ENCODE measurements around the gene USB1. TPM values are rescaled to one million over a fixed set of nuclear protein-coding genes. Genes with fewer than 3 reads are reported as not detected.
A peak's percentile ranks its signal among the peaks of the same experiment; 100 is the strongest.

The USB1 gene
- total RNA-seq, 4 donors from 2014 or later, result 31.5 to 51.1 (median 33.3) TPM

DNA sequence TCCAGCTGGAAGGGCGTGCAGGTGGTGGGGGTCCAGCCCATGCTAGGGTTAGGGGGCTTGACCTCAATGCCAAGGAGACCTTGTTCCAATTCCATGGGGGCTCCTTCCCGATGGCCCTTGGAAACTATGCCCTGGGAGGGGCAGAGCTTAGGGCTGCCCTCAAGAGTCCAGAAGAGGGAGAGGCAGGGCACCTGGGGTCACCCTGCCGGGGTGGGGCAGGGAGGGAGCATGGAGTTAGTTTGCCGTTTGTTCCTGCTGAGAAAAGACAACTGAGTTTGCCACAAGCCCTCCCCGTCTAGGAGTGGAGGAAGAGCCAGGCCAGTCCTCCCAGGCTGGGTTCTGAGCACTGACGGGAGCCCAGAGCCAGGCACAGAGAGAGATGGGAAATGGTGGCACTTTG is 45.7 kb downstream of the USB1 start:
- intact Hi-C loops (cut with DNase I), result no loop called here
- Histone ChIP-seq H3K4me3 (no peak overlapping the region), H3K27ac (replicated peaks in 1 of 4) (no peak overlapping the region), H3K27me3 (no peaks in the 10 kb centered on the region), H3K36me3 (peaks cover 0 to 40% (median 36%) of the 10 kb centered on the region in 4 donors), H3K4me1 (peaks cover 9 to 36% (median 21%) of the 10 kb centered on the region in 4 donors), H3K9me3 (no peaks in the 10 kb centered on the region)
- no peak for DNase-seq (ENCODE audit: extremely low spot score)
- WGBS, result 74% methylated on average over 3 of the region's 6 CpGs
- no peak for TF ChIP-seq EP300 (IDR thresholded peaks at IDR 0.05)
- no peak for TF ChIP-seq POLR2A (IDR thresholded peaks at IDR 0.05; ENCODE audit: low read depth)
- no peak for TF ChIP-seq POLR2AphosphoS5 (IDR thresholded peaks at IDR 0.05)
- TF ChIP-seq, protein P1, sequence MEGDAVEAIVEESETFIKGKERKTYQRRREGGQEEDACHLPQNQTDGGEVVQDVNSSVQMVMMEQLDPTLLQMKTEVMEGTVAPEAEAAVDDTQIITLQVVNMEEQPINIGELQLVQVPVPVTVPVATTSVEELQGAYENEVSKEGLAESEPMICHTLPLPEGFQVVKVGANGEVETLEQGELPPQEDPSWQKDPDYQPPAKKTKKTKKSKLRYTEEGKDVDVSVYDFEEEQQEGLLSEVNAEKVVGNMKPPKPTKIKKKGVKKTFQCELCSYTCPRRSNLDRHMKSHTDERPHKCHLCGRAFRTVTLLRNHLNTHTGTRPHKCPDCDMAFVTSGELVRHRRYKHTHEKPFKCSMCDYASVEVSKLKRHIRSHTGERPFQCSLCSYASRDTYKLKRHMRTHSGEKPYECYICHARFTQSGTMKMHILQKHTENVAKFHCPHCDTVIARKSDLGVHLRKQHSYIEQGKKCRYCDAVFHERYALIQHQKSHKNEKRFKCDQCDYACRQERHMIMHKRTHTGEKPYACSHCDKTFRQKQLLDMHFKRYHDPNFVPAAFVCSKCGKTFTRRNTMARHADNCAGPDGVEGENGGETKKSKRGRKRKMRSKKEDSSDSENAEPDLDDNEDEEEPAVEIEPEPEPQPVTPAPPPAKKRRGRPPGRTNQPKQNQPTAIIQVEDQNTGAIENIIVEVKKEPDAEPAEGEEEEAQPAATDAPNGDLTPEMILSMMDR (IDR thresholded peaks at IDR 0.05), result no peak

DNA sequence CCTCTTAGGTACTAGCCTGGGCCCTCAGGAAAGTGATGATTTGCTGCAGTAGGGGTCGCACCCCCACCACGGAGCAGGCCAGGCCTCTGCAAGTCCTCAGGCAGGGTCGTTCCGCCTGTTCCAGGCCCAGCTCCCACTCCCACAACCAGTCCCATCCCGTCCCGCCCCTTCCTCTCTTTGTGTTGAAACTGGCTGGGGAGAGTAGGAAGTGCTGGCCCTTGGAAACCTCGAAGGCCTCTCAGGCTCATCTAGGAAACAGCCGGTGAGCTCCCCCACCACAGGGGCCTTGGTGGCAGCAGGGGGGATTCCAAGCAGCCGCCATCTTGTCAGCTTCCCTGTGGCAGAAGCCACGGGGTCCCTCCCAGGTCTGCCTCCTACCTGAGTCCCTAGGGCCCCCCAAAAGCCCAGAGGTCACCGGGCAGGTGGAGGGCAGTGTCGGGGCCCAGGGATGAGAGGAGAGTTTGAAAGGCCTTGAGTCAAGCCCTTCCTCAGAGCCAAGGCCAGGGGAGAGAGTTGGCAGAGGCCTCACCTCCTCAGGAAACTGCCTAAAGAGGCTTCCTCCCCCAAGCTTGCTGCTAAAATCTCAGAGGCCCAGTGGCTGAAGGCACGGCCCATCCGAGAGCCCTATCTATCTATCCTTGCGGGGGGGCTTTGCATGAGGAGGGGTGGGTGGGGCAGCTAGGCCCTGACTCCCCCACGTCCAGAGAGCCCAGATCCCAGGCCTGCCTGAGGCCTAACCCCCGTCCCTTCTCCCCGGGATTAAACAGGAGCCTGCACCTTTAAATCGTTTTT is 46.5 kb downstream of the USB1 start:
- Histone ChIP-seq H3K27ac (replicated peaks in 1 of 4) (peak overlapping the region in 3 of 4 donors; percentile 19 to 41 (median 29)), H3K4me3 (no peak overlapping the region), H3K9me3 (no peaks in the 10 kb centered on the region), H3K27me3 (no peaks in the 10 kb centered on the region), H3K4me1 (peaks cover 9 to 36% (median 21%) of the 10 kb centered on the region in 4 donors), H3K36me3 (peaks cover 0 to 31% (median 28%) of the 10 kb centered on the region in 4 donors)
- 71% methylated on average over 14 of the region's 19 CpGs for WGBS
- TF ChIP-seq, protein P1 (IDR thresholded peaks at IDR 0.05), result no peak
- TF ChIP-seq POLR2AphosphoS5 (IDR thresholded peaks at IDR 0.05), result no peak
- TF ChIP-seq POLR2A (IDR thresholded peaks at IDR 0.05; ENCODE audit: low read depth), result no peak
- no peak for TF ChIP-seq EP300 (IDR thresholded peaks at IDR 0.05)
- DNase-seq (ENCODE audit: extremely low spot score), result no peak
- intact Hi-C loops (cut with DNase I), result no loop called here

DNA sequence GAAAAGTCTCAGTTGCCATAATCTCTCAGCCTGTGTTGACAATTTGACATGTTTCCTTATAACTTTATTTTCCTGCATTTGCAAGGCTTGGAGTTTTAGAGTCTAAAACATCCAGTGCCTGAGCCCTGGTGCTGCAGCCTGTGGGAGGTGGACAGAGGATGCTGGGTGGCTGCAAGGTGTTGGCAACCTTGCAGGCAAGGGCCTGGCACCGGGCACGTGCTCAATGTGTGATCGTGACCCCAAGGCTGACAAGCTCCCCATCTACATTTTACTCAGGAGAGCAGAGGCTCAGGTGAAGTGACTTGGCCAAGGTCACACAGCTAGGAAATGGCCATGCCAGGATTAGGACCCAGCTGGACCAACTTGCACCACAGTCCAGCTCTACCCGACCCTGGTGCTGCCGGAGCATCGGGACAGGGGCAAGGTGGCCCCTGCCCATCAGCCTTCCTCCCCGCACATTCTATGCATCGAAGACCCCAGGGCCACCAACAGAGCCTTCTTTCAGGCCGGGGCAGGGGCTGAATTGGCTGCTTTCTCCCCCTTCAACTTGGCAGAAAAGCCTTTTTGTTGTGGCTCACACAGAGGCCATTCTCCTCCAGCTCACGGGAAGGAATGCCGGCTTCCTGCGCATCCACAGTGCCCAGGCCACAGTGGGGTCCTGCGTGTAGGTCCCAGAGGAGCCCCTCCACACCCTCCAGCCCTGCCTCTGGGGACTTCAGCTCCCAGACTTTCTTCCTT is 47.5 kb downstream of the USB1 start:
- TF ChIP-seq, protein P1 (IDR thresholded peaks at IDR 0.05), result no peak
- no peak for TF ChIP-seq POLR2A (IDR thresholded peaks at IDR 0.05; ENCODE audit: low read depth)
- no peak for TF ChIP-seq POLR2AphosphoS5 (IDR thresholded peaks at IDR 0.05)
- TF ChIP-seq EP300 (IDR thresholded peaks at IDR 0.05), result no peak
- no peaks in the 10 kb centered on the region for H3K9me3 ChIP-seq
- no peak for DNase-seq (ENCODE audit: extremely low spot score)
- no peak overlapping the region for H3K4me3 ChIP-seq
- intact Hi-C loops (cut with DNase I), result no loop called here
- WGBS, result 82% methylated on average over 12 of the region's 13 CpGs
- H3K27ac ChIP-seq (replicated peaks in 1 of 4), result peak overlapping the region in 1 of 4 donors; percentile 20
- peaks cover 9 to 36% (median 21%) of the 10 kb centered on the region in 4 donors for H3K4me1 ChIP-seq
- H3K36me3 ChIP-seq, result peaks cover 0 to 22% (median 19%) of the 10 kb centered on the region in 4 donors
- no peaks in the 10 kb centered on the region for H3K27me3 ChIP-seq

DNA sequence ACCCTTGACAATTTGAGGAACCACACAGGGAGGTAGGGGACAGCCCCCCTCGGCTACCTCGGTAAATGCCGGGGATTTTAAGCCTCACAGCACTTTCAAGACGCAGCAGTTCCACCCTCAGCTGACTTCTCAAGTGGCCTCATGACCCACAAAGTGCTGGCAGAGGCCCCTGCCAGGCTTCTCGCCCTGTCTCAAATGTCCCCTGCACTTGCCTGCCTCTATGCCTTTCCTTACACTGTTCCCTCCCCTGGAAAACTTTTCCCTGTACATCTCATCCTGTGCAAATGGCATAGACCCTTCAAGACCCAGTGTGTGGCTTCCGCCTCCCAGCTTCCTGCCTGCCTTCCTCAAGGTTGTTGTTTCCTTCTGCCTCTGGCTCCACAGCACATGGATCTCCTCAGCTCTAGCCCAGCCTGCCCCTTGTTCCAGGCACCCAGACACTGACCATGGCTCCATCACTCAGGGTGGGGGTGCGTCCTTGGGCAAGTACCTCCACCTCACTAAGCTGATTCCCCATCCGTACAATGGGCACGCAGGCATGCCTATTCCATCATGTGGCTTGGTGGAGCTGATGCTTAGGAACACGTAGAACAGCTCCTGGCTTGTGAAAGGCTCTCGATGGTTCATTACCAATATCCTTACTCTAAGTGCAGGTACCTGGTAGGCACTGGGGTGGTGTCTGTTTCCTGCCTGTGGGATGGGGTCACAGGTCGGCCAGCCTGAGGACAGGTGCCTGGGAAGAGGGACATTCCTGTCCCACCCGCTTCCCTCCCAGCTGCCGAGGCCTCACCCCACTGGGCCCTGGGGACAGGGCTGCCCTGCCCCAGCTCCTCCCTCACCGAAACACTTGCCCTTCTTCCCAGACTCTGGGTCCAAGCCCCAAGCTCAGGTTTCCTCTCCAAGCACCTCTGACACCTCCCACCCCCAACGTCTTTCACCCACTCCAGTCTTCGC is 48.3 kb downstream of the USB1 start:
- H3K27ac ChIP-seq (replicated peaks in 1 of 4), result peak overlapping the region in 1 of 4 donors; percentile 20
- H3K4me3 ChIP-seq, result no peak overlapping the region
- peaks cover 9 to 36% (median 21%) of the 10 kb centered on the region in 4 donors for H3K4me1 ChIP-seq
- intact Hi-C loops (cut with DNase I), result no loop called here
- TF ChIP-seq, protein P1 (IDR thresholded peaks at IDR 0.05), result no peak
- no peak for TF ChIP-seq EP300 (IDR thresholded peaks at IDR 0.05)
- no peak for TF ChIP-seq POLR2AphosphoS5 (IDR thresholded peaks at IDR 0.05)
- no peak for TF ChIP-seq POLR2A (IDR thresholded peaks at IDR 0.05; ENCODE audit: low read depth)
- H3K27me3 ChIP-seq, result no peaks in the 10 kb centered on the region
- 83% methylated on average over 17 of the region's 17 CpGs for WGBS
- no peaks in the 10 kb centered on the region for H3K9me3 ChIP-seq
- no peak for DNase-seq (ENCODE audit: extremely low spot score)
- H3K36me3 ChIP-seq, result peaks cover 0 to 14% (median 10%) of the 10 kb centered on the region in 4 donors
